ENCODE data around the gene KIF25.

The KIF25 gene

DNA sequence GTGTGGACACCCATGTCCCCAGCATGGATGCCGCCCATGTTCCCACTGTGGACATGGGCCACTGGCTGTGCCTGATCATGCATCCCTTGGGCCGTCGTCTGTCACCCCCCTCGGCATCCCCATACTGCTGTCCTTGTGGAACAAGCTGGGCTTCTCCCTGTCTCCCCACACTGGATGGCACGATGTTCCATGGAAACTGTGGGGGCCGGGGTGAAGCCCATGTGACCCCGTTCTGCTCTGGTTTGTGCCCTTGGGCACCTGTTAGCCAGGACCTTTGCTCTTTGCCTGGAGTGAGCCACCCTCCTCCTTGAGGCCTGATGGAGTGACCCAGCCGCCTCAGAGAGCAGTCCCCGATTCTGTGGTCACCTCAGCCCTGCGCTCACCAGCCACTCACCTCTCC lies 89.1 kb downstream of the KIF25 start:
- DNase-seq (ENCODE audit: low spot score) (no peak), FAIRE-seq (no peak)

DNA sequence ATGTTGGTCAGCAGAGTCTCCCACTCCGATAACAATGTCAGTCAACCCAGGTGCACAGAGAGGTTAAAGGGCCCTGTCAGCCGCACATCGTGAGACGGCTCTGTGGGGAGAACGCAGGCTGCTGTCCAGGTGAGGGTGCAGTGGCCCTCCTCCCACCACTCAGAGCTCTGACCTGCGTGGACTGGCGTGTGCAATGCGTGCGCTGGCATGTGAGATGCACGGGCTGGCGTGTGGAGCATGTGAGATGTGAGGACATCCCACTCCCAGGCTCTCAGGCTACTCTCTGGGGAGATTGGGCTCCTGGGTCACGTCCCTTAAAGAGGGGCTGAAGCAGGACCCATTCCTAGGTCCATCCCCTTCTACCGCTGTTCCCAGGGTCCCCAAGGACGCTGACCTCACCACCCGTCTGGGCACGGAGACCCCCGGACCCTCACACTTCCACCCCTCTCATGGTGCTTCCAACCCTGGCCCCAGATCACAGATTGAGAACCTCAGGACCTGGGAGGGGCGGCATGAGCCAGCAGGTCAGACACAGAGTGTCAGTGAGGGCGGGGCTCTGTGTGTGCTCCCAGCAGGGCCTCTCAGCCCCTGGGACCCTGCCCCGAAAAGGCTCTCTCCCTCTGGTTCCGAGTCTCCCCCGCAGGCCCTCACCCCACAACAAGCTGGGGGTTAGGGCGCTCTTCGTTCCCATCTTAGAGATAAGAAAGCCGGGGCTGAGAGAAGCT lies 90.1 kb downstream of the KIF25 start:
- DNase-seq (ENCODE audit: low spot score) (no peak), FAIRE-seq (no peak)

DNA sequence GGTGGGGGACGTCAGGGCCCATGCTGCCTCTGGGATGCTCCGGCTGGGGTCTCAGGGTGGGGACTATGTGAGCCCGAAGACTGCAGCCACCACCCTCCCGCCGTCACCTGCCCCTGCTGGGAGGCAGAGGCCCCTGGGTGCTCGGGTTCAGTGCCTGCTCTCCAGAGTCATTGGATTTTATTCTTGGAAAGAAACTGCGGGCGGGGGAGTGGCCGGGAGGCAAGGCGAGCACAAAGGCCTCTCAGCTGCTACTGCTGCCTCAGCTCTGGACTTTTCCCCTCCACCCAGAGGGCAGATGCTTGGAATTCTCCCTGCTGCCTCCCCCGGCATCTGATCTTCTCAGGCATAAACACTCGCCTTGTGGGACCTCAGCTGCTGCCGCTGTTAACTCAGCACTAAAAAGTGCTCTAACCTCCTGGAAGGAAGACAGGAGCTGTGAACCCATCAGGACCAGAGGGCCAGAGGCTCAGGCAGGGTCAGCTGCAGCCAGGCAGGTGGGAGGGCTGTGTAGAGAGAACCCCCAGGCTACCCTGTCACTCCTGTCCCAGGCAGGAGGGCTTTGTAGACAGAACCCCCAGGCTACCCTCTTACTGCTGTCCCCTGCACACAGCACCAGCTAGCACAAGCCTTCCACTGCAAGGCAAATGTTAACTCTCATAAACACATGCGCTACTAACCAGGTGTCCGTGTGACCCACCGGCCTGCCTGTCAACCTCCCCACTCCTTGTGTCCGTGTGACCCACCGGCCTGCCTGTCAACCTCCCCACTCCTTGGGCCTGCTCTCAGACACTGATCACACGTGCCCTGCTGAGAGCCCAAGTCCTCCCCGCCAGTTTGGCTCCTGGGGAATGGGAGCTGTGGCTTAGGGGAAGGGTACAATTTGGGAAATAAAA lies 90.9 kb downstream of the KIF25 start:
- peak; percentile 30 for DNase-seq (ENCODE audit: low spot score)
- no peak for FAIRE-seq

DNA sequence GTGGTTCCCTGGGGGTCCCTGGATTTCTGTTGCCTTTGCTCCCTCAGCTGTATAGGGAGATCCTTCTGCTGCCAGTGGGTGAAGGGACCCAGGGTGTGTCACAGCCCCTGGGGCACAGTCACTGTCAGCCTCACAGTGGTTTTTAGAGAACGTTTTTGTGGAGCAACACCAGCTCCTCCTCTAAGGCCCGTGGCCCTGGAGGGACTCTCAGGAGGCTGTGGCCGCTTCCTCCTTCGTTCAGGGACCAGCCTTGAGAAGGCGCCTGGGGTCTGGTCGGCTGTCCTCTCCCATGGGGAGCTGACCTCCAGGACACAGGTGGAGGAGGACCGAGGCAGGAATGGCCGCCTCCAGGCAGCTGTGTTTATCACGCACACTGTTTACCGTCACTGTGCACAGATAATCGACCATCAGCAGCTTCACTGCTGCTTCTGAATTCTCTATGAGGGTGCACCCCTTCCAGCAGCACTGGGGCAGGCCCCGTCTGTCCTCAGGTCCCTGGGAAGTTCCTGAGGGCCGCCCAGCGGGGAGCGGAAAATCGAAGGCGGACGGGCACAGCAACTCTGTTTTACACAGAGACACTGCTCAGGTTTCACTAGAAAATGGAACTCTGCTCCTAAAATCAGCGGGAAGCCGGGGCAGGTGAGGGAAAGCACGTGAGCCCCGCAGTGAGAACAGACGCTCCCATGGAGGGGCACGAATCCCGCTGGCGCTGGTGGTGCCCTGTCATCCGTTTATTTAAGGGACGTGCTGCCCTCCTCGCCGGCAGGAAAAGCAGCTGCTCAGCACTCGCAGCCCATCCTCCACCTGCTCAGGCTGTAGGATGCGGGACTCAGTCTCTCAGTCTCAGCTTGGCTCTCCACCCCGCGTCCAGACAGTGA lies 92.0 kb downstream of the KIF25 start:
- FAIRE-seq (no peak), DNase-seq (ENCODE audit: low spot score) (no peak)

DNA sequence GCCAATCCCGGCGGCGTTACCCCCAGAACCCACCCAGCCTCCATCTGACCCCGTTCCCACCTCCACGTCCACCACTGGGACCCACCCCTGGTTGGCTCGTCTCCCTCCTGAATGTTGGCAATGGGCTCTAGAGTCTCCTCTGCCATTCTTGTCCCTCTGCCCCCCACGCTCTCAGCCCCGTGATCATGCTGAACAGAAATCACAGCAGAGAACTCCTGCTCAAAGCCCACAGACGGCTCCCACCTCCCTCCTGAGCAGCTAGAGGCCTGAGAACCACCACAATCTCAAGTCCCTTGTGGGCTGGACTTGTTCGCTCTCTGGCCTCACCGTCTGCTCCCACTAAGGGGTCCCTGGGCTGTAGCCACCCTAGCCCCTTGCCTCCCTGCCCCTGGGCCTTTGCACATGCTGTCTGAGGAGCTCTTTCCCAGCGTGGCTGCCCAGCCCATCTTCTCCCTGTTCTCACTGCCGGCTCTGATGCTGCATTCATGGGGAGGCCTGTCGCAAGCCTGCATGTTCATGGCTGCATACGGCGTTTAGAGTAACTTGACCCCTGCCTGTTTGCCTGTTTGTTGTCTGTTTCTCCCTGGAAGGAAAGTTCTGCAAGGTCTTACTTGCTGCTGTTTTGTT lies 92.7 kb downstream of the KIF25 start:
- no peak for FAIRE-seq
- no peak for DNase-seq (ENCODE audit: low spot score)

DNA sequence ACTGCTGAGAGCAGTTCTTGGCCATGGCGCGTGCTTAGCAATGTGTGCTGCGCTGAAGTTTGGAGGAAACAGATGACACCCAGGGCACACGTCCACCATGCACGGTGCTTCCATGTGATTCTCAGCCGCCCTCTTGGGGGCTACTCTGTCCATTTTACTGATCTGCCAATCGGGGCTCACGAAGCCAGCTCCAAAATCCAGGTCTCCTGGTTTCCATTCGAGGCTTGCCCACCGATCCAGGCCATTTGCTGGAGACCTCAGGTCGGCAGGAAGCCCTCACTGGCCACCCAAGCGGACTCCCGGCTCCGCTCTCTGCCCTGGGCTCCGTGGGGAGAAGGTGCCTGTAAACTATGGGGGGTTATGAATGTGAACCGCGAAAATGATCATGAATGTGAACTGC lies 93.2 kb downstream of the KIF25 start:
- FAIRE-seq, result no peak
- DNase-seq (ENCODE audit: low spot score), result no peak

DNA sequence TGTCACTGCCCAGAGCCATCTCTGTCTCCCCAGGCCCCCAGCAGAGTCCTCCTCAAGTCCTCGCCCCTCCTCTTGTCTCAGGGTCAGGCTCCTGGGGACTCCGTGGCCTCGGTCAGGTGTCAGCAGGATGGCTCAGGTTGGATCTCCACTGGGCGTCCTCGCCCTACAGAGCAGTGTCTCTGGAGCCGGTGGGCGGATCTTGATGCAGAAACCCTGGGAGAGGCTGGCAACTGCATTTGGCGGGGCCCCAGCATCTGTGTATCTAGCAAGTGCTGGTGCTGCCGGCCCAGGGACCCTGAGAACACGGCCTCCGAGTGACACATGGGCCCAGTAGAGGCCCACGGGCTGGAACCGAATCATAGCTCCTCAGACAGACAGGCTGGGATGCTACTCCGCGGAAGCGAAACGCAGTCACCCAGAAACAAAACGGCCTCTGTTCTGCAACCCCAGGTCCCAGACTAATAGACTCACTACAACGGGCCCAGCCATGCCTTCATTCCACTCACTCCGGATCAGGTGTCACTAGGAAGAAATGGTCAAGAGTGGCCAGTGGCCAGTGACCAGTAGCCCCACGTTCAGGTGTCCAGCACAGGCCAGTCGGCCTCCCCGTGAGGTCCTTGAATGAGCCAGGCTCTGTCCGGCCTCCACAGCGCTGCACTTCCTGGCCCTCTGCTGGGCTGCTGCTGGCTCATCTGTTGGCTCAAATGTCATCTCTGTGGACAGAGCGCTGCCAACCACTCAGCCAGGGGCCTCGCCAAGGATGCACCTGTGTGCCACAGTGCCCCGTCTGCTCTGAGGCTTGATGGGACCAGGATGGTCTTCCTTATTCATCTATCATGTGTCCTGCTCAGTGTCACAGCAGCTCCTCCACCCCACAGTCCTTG lies 94.2 kb downstream of the KIF25 start:
- DNase-seq (ENCODE audit: low spot score) (no peak), FAIRE-seq (no peak)

DNA sequence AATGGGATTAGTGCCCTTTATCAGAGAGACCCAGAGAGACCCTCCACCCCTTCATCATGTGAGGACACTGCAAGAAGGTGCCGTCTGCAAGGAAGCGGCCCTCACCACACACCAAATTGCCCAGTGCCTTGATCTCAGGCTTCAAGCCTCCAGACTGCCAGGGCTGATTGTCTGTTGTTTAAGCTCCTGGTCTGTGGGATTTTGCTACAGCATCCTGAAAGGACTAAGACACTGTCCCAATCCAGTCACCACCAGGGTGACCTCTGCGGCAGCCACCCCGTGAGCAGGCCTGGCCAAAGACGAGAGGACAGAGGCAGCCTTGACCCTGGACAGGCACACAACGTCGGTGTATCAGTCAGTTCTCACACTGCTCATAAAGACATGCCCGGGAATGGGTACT lies 95.1 kb downstream of the KIF25 start:
- DNase-seq (ENCODE audit: low spot score) (no peak), FAIRE-seq (no peak)

DNA sequence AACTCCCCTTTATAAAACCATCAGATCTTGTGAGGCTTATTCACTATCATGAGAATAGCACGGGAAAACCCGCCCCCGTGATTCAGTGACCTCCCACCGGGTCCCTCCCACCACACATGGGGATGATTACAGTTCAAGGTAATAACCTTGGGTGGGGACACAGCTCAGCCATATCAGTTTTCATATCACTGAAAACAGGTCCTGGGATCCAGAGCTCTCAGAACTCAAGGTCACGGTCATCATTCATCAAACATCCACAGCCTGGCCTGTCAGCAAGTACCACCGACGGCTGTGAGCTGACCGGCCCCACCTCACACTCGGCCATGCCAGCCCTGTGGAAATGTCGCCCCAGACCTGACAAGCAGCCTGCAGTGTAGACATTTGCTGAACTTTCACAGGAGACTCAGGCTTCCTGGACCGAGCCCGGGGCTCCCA lies 95.6 kb downstream of the KIF25 start:
- DNase-seq (ENCODE audit: low spot score) (no peak), FAIRE-seq (no peak)

DNA sequence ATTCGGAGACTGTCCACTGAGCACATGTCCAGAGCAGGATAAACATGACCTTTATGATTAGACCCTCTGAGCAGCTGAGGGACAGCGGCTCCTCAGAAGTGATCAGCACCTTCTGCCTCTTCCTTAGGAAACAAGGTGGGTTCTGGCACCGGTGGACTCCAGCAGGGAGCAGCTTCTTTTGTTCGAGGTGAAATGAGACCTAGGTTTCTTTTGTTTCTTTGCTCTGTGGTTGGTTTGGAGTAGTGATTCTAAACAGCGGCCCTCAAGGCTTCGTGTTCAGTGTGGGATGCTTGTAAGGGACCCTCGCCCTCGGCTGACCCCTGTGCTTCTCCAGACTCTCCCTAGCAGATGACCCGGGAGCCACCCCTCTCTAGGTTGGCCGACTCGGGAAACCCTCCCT lies 96.2 kb downstream of the KIF25 start:
- FAIRE-seq, result no peak
- DNase-seq (ENCODE audit: low spot score), result no peak

Data from urothelium cell line (cell line).